Measurements from ENCODE around the gene PIEZO2. TPM values are rescaled to one million over a fixed set of nuclear protein-coding genes. Genes with fewer than 3 reads are reported as not detected.

Gene PIEZO2
- total and polyA plus RNA-seq, 2 donors (not counting 1 experiment from before 2014, with no cell fraction given): not detected

- DNase-seq: no peak
- Histone ChIP-seq H3K27ac (ENCODE audit: low read length in 2 of 2) (no peak overlapping the region), H3K4me1 (ENCODE audit: control insufficient read depth in 2 of 2, insufficient read depth in 2 of 2, low read length in 2 of 2) (peaks cover 0 to 3% of the 10 kb centered on the region in 2 donors), H3K36me3 (replicated peaks in 1 of 2; ENCODE audit: control extremely low read depth in 1 of 2, control insufficient read depth in 1 of 2, extremely low read depth in 1 of 2, insufficient read depth in 2 of 2, low read length in 1 of 2) (no peaks in the 10 kb centered on the region), H3K9me3 (ENCODE audit: control extremely low read depth in 1 of 3, control insufficient read depth in 2 of 3, insufficient read depth in 1 of 3, low read length in 2 of 3) (peaks cover 0 to 1% (median 0%) of the 10 kb centered on the region in 3 donors), H3K9ac (ENCODE audit: low read length) (no peak overlapping the region), H3K4me2 (replicated peaks; ENCODE audit: low read depth, low read length, poor library complexity, severe bottlenecking) (peak overlapping the region; percentile 20), H3K4me3 (ENCODE audit: control extremely low read depth in 1 of 5, extremely low read depth in 1 of 5, insufficient read depth in 1 of 5, low read depth in 2 of 5, low read length in 4 of 5) (no peak overlapping the region), H4K20me1 (ENCODE audit: control insufficient read depth, insufficient read depth, low read length, poor library complexity, severe bottlenecking) (no peaks in the 10 kb centered on the region), H3K27me3 (replicated peaks in 1 of 4; ENCODE audit: control extremely low read depth in 1 of 4, control insufficient read depth in 3 of 4, insufficient read depth in 4 of 4, low read length in 3 of 4) (peaks cover 0 to 5% (median 2%) of the 10 kb centered on the region in 4 experiments), H3K79me2 (ENCODE audit: control insufficient read depth, insufficient read depth, low read length) (no peaks in the 10 kb centered on the region), H2AFZ (ENCODE audit: insufficient read depth, low read depth, low read length, poor library complexity, severe bottlenecking) (no peak overlapping the region)
- ChIA-PET POLR2A (no interaction called here), CTCF (interaction anchor here (1.0 kb wide), 1 partner anchor 12 kb away, joined by 3 read pairs; no protein-coding TSS in a partner anchor)
- Mint-ChIP-seq H3K4me1 (peaks cover 3% of the 10 kb centered on the region), H3K27ac (no peak overlapping the region), H3K9me3 (ENCODE audit: insufficient read depth) (no peaks in the 10 kb centered on the region), H3K4me3 (no peak overlapping the region), H3K27me3 (peaks cover 14% of the 10 kb centered on the region)
- ATAC-seq (ENCODE audit: low read depth): no peak
- WGBS (ENCODE audit: insufficient coverage): 94% methylated on average over 3 of the region's 7 CpGs
- TF ChIP-seq, protein P1, sequence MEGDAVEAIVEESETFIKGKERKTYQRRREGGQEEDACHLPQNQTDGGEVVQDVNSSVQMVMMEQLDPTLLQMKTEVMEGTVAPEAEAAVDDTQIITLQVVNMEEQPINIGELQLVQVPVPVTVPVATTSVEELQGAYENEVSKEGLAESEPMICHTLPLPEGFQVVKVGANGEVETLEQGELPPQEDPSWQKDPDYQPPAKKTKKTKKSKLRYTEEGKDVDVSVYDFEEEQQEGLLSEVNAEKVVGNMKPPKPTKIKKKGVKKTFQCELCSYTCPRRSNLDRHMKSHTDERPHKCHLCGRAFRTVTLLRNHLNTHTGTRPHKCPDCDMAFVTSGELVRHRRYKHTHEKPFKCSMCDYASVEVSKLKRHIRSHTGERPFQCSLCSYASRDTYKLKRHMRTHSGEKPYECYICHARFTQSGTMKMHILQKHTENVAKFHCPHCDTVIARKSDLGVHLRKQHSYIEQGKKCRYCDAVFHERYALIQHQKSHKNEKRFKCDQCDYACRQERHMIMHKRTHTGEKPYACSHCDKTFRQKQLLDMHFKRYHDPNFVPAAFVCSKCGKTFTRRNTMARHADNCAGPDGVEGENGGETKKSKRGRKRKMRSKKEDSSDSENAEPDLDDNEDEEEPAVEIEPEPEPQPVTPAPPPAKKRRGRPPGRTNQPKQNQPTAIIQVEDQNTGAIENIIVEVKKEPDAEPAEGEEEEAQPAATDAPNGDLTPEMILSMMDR (IDR thresholded peaks at IDR 0.05): no peak
- no peak for TF ChIP-seq EZH2 (IDR thresholded peaks at IDR 0.05; ENCODE audit: borderline replicate concordance, insufficient read depth, low read depth, low read length, poor library complexity, severe bottlenecking)
- intact Hi-C loops (cut with micrococcal nuclease): no loop called here
Observed at GRCh38 chr18:10791169-10791831, 358.1 kb downstream of the PIEZO2 start.

DNA sequence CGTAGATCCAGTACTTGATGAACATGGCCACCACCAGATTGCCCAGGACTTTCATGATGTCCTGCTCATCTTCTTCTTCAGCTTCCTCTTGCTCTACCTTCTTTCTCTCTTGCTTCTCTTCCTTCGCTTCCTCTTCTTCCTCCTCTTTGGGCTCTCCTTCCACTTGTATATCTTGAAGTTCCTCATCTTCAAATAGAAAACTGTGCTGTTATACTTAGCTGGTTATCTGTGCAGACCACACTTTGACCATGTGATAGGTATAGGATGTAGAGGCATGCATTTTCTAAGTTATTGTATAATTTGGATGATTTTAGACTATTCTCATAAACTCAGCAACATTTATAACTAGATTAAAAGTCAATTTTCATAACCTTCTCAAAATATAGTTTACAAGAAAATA lies 360.2 kb downstream of the PIEZO2 start:
- Histone ChIP-seq H4K20me1 (ENCODE audit: control insufficient read depth, insufficient read depth, low read length, poor library complexity, severe bottlenecking) (no peaks in the 10 kb centered on the region), H3K9ac (ENCODE audit: low read length) (no peak overlapping the region), H3K27ac (ENCODE audit: low read length in 2 of 2) (no peak overlapping the region), H3K9me3 (ENCODE audit: control extremely low read depth in 1 of 3, control insufficient read depth in 2 of 3, insufficient read depth in 1 of 3, low read length in 2 of 3) (peaks cover 0 to 1% (median 0%) of the 10 kb centered on the region in 3 donors), H3K4me1 (ENCODE audit: control insufficient read depth in 2 of 2, insufficient read depth in 2 of 2, low read length in 2 of 2) (peaks cover 0 to 3% of the 10 kb centered on the region in 2 donors), H3K4me3 (ENCODE audit: control extremely low read depth in 1 of 5, extremely low read depth in 1 of 5, insufficient read depth in 1 of 5, low read depth in 2 of 5, low read length in 4 of 5) (no peak overlapping the region), H3K27me3 (replicated peaks in 1 of 4; ENCODE audit: control extremely low read depth in 1 of 4, control insufficient read depth in 3 of 4, insufficient read depth in 4 of 4, low read length in 3 of 4) (peaks cover 0 to 3% (median 1%) of the 10 kb centered on the region in 4 experiments), H3K4me2 (replicated peaks; ENCODE audit: low read depth, low read length, poor library complexity, severe bottlenecking) (no peak overlapping the region), H3K79me2 (ENCODE audit: control insufficient read depth, insufficient read depth, low read length) (no peaks in the 10 kb centered on the region), H2AFZ (ENCODE audit: insufficient read depth, low read depth, low read length, poor library complexity, severe bottlenecking) (no peak overlapping the region), H3K36me3 (replicated peaks in 1 of 2; ENCODE audit: control extremely low read depth in 1 of 2, control insufficient read depth in 1 of 2, extremely low read depth in 1 of 2, insufficient read depth in 2 of 2, low read length in 1 of 2) (no peaks in the 10 kb centered on the region)
- H3K9me3 Mint-ChIP-seq (ENCODE audit: insufficient read depth): no peaks in the 10 kb centered on the region
- 90% methylated on average over 2 of the region's 2 CpGs for WGBS (ENCODE audit: insufficient coverage)
- H3K4me1 Mint-ChIP-seq: peaks cover 3% of the 10 kb centered on the region
- no peak overlapping the region for H3K4me3 Mint-ChIP-seq
- peaks cover 31% of the 10 kb centered on the region for H3K27me3 Mint-ChIP-seq
- ChIA-PET POLR2A (no interaction called here), CTCF (no interaction called here)
- TF ChIP-seq, protein P1 (IDR thresholded peaks at IDR 0.05): no peak
- TF ChIP-seq EZH2 (IDR thresholded peaks at IDR 0.05; ENCODE audit: borderline replicate concordance, insufficient read depth, low read depth, low read length, poor library complexity, severe bottlenecking): no peak
- H3K27ac Mint-ChIP-seq: no peak overlapping the region
- ATAC-seq (ENCODE audit: low read depth): no peak
- DNase-seq: no peak
- intact Hi-C loops (cut with micrococcal nuclease): no loop called here

Measured in B cell (primary cell).